HG03457 (cell line): ENCODE measurements around the gene KBTBD4.

Source experiments
- ATAC-seq: cut with Tn5 transposase; IDR thresholded peaks from one replicate; pipeline ENCODE4 v1.9.1; 2021; ENCODE audit warnings: moderate number of reproducible peaks; ENCODE audit not compliant: unreplicated experiment

KBTBD4 gene

GRCh38 chr11:47578524-47579494 is at the start of gene KBTBD4, which contains the start of gene NDUFS3:
Gene KBTBD4, minus strand, starts transcription at chr11:47578970. Its CDS starts 19 bp downstream, at chr11:47578951.
Gene NDUFS3, plus strand, starts transcription at chr11:47579074. Its CDS starts 18 bp downstream, at chr11:47579092.
- peak; percentile 84 for ATAC-seq

- no peak for ATAC-seq
Observed at GRCh38 chr11:47628026-47628425, 49.3 kb upstream of the KBTBD4 start.

- no peak for ATAC-seq
Observed at GRCh38 chr11:47626234-47626633, 47.5 kb upstream of the KBTBD4 start.

GRCh38 chr11:47620836-47621378 is 42.1 kb upstream of the KBTBD4 start:
- ATAC-seq, result no peak

GRCh38 chr11:47617417-47617809 is 38.6 kb upstream of the KBTBD4 start:
- no peak for ATAC-seq

GRCh38 chr11:47616726-47617416 is 38.1 kb upstream of the KBTBD4 start:
- no peak for ATAC-seq

- ATAC-seq, result no peak
Observed at GRCh38 chr11:47615249-47615648, 36.5 kb upstream of the KBTBD4 start.

- ATAC-seq, result peak; percentile 90
Observed at GRCh38 chr11:47611348-47611794, 32.6 kb upstream of the KBTBD4 start.

- ATAC-seq, result no peak
Observed at GRCh38 chr11:47609675-47610074, 30.9 kb upstream of the KBTBD4 start.

- no peak for ATAC-seq
Observed at GRCh38 chr11:47607380-47607779, 28.6 kb upstream of the KBTBD4 start.

GRCh38 chr11:47606731-47607130 is 28.0 kb upstream of the KBTBD4 start:
- ATAC-seq, result no peak

- no peak for ATAC-seq
Observed at GRCh38 chr11:47605921-47606320, 27.2 kb upstream of the KBTBD4 start.

- ATAC-seq, result no peak
Observed at GRCh38 chr11:47603295-47603694, 24.5 kb upstream of the KBTBD4 start.

GRCh38 chr11:47599902-47600301 is 21.1 kb upstream of the KBTBD4 start:
- ATAC-seq, result no peak

GRCh38 chr11:47595967-47596366 is 17.2 kb upstream of the KBTBD4 start:
- no peak for ATAC-seq

GRCh38 chr11:47595029-47595428 is 16.3 kb upstream of the KBTBD4 start:
- ATAC-seq, result no peak

- no peak for ATAC-seq
Observed at GRCh38 chr11:47593934-47594855, 15.4 kb upstream of the KBTBD4 start, which contains the start of gene C1QTNF4. Gene C1QTNF4, minus strand, starts transcription at chr11:47594411. Its CDS starts 3,601 bp downstream, at chr11:47590810.

- no peak for ATAC-seq
Observed at GRCh38 chr11:47593492-47593933, 14.7 kb upstream of the KBTBD4 start.

GRCh38 chr11:47592970-47593369 is 14.2 kb upstream of the KBTBD4 start:
- ATAC-seq, result no peak

GRCh38 chr11:47592251-47592650 is 13.5 kb upstream of the KBTBD4 start:
- ATAC-seq, result no peak
